CD4-positive, alpha-beta T cell treated with Interleukin-17A for 4 hours (primary cell): ENCODE results near the gene OSBPL6.

ENCODE experiments used
- DNase-seq: peaks from one replicate; pipeline ENCODE4 v3.0.0-alpha.2; 2020; ENCODE audit warnings: mixed read lengths

Gene OSBPL6

DNA sequence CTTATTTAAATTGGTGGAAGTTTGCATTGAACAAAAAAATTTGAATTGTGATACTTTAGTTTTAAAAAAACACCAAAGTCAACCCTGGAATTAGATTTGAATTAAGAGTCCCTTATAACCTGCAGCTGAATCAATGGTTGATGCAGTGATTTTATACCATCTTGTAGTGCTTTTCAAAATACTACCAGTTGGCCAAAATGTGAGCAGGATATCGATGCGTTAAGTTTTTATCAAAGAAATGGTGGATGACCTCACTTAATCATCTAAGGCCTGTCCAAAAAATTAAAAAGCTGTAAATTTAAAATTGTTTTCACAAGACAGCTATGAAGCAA lies 48.2 kb downstream of the OSBPL6 start:
- no peak for DNase-seq

DNA sequence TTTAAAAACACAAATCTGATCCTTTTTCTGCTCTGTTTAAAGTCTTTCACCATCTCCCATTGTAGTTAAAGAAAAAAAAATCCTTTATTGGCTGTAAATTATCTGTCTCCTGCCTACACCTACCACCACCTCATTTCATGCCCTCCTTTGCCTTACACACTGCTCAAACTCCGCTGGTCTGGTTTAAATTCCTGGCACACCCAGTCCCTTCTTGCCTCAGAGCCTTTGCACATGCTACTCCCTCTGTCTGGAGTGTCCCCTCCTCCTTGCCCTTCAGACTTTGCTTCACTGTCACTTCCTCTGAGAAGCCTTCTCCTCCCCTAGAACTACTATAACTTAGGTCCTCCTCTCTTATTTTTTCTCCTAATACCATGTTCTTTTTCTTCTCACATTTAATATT lies 49.6 kb downstream of the OSBPL6 start:
- no peak for DNase-seq

DNA sequence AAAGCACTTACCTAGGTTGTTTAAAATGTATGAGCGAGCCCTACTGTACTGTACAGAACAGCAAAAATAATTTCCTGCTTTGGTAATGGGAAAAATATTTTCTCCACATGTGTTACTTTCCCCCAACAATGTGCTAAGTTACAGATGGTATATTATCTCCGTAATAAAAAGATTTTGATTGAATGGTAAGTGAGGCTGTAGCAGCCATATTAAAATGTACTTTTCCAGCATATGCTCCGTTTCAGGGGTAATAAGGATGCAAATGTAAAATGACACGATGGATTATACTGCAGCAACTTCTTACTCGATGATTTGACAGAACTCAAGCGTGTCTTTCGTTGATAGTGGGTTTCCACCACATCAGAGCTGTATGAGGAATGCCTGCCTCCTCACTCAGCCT lies 50.5 kb downstream of the OSBPL6 start:
- DNase-seq: no peak

DNA sequence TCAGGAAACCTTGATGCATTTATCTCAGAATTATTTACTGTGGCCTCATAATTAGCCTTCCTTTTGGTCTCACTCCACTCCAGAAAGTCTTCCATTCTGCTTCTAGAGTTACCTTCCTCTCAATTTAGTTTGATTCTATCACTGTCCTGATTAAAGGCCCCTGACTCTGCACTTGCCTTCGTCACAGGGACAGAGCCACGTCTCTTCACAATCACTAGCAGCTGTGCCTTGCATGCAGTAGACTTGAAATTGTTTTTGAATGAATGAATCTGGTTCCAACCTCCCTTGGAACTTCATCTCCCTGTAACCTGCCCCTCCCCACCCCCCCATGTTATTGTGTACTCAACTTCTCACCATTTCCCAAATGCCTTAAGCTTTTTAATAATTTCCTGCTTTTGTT lies 52.4 kb downstream of the OSBPL6 start:
- no peak for DNase-seq

- DNase-seq: no peak
These were observed 52.9 kb downstream of the OSBPL6 start for GRCh38 chr2:178247250-178247649.

DNA sequence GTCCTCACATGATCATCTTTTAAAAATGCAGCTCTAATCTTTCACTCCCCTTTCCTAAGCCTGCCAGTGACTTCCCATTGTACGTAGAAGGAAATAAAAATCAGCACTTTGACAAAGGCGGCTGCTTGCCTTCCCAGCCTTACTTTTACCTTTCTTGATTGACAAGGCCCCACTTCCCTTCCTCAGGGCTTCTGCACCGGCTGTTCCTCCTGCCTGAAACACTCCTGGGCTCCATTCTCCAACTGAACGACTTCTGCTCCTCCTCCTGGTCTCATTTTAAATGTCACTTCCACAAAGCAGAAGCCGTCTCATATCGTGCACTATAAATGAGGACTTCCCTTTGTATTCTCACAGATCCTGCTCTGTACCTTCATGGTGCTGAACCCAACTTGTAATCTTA lies 56.1 kb downstream of the OSBPL6 start:
- DNase-seq: no peak

DNA sequence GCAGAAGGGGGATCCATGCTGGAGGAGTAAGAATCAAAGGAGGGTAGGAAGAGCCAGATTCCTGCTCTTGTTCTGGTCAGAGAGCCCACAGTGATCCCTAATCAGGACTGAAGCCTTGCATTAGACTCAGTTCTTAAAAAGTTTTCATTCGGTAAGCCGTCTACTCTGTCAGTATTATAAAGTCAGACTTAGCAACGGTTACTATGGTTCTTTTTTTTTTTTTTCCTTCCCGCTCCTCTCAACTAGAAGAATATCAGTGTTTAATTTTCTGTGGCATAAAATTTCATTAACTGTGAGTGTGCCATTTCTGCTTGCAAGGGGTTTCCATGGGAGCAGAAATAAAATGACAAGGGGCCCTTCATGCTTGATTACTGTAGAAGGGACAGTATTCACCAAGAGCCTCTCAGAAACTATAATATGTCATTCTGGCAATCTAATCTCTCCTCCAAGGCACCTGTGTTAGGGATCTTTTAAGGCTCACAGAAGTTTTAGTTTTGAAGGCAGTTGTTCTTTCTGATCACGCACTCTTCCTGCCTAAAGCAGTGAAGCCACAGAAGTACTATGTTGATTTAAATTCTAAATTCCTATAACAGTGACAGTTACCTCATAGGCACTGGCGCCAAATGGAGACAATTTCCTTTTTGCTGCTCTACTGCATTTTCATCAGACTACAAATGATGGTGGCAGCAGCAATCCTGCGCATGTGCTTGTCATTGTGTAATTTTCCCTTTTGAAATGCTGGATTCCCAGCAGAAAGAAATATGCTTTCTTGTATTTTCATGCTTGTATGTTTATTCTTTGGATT lies 57.0 kb downstream of the OSBPL6 start:
- DNase-seq: no peak

DNA sequence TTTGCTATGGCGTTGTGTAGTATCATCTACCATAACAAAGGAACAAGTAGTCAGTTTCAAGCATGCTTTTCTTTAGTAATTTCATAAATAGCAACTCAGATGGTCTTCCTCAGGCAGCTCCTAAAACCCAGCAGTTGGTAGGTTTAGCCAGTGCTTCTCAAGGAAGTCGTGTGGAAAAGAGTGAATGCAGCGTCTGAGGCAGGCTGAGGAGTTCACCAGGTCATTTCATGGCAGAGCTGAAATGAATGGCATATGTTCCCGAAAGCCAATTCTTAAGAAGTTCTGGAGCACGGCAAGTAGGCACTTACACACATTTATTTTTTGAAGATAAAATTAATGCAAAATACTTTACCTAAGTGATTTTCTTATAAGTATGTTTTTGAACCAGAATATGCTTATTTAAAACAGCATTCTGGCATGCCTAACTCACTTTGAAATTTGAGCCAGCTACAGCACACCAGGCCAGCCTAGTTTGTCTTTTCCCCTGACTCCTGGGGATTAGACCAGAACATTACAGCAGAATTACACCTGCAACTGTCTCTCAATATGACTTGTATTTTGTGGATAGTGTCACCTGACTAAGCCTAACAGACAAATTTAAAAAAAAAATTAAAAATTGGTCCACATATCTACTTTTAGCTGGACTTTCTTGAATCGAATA lies 62.2 kb downstream of the OSBPL6 start:
- DNase-seq: no peak

DNA sequence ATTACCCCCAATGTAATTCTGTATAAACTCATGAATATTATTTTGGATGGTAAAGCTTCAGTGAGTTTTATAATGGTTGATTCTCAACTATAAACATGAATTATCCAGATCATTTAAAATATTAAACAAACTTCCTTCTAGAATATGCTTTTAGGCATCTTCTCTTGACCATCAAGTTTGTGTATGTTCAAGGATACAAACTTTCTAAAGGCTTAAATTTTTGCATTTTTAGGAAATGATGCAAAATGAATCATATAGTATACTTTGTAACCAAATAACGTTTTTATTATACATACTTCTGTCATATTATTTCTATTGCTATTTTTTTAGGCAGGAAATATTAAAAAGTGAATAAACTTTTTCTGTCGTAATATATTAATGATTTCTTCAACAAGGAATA lies 62.8 kb downstream of the OSBPL6 start:
- no peak for DNase-seq

DNA sequence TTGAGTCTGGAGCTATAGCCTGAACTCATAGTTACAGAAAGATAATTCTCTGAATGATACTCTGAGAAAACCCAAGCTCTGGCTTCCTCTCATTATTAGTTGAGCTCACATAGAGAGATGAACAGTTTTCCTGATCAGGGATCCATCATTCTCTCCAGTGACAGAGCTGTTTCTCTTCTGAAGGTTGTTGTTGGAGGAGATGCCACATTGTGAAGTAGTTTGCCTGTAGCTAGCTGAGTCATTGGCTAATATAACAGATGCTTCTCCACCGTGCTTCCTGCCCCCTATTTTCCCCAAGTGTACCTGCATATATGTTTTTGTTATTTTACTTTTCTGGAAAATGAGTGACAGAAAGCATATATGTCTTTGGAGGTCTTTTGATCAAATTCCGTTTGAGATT lies 64.6 kb downstream of the OSBPL6 start:
- no peak for DNase-seq

- DNase-seq: no peak
These were observed 69.0 kb downstream of the OSBPL6 start for GRCh38 chr2:178263159-178263860.

- DNase-seq: no peak
These were observed 69.9 kb downstream of the OSBPL6 start for GRCh38 chr2:178264211-178264610.

- DNase-seq: no peak
These were observed 71.5 kb downstream of the OSBPL6 start for GRCh38 chr2:178265851-178266250.

- DNase-seq: no peak
These were observed 72.1 kb downstream of the OSBPL6 start for GRCh38 chr2:178266445-178266844.

- DNase-seq: no peak
These were observed 73.3 kb downstream of the OSBPL6 start for GRCh38 chr2:178267660-178268059.

GRCh38 chr2:178268435-178268834 lies 74.1 kb downstream of the OSBPL6 start:
- DNase-seq: no peak

DNA sequence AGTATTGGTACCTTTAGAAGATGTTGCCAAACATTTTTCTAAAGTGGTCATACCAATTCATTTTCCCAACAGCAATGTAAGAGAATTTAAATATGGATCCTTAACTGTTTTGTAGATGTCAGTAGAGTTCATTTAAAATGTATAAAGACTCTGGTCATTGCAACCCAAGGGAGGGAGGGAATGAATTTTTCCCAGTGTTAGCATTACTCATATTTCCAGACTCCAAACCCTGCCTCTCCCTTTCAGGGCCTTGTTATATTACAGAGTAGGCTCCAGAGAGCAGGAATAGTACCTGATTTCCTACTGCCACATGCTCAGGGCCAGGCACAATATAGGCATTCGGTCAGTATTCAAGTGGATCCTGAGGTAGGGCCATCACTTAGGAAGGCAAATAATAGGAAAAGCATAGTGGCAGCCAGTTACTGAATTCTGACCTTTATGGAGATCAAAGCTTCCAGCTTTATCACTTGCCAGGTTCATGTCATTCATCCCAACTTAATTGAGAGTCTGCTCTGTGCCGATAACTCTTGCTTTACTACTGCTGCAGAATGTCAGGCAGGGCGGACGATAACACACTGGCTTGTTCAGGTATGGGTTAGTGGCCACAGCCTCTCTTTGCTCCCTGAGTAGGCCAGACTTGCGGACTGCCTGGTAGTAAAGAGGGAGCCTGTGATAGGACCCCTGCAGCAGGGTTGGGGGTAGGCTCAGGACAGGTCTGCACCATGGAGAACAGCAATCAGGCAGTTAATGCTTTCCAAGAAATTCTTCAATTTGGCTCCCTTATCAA lies 75.3 kb downstream of the OSBPL6 start:
- no peak for DNase-seq

- no peak for DNase-seq
These were observed 76.0 kb downstream of the OSBPL6 start for GRCh38 chr2:178270338-178270737.

DNA sequence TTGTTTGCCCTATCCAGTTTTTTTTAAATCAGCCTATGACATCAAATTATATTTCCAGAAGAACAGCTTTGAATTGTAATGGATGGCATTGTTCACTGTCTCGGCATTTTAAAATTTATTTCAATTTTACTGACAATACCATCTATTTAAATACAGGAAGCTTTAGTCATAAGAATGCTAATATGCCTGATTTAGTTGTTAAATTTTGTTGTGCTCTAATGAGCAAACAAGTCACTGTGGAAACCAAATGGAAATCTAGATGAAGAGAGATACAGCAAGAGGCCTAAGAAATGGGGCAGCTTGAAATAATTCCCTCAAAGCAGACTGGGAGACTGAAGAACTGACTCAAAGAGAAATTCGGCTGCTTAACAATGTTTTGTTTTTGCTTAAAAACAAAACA lies 76.8 kb downstream of the OSBPL6 start:
- DNase-seq: no peak

GRCh38 chr2:178271629-178272333 lies 77.5 kb downstream of the OSBPL6 start:
- no peak for DNase-seq

DNA sequence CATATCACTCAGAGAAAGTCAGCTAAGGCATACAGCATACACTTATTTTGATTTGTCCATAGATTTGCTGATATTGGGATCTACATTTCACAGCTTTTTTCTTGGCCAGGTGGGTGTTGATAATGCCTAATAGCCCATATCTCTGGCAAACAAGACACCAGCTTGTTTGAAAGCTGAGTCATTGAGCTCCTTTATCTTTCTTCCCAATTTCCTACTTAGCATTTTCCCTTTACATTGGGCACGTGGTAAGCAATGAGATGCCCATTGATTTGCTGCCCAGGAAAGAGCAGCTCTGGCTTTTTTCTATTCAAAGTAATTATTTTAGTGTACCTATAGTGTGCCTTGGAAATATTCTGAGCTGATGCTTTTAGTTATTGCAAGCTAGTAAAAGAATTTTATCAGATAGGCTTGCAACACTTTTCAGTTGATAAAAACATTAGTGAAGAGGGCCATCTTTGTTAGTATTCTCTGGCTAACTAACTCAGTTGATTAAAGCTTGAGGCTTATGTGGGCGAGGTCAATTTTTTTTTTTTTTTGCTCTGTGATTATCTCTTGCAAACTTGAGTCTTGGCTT lies 79.6 kb downstream of the OSBPL6 start:
- no peak for DNase-seq

- no peak for DNase-seq
These were observed 81.3 kb downstream of the OSBPL6 start for GRCh38 chr2:178275600-178275999.
